ENCODE results near the gene PNKP.

DNA sequence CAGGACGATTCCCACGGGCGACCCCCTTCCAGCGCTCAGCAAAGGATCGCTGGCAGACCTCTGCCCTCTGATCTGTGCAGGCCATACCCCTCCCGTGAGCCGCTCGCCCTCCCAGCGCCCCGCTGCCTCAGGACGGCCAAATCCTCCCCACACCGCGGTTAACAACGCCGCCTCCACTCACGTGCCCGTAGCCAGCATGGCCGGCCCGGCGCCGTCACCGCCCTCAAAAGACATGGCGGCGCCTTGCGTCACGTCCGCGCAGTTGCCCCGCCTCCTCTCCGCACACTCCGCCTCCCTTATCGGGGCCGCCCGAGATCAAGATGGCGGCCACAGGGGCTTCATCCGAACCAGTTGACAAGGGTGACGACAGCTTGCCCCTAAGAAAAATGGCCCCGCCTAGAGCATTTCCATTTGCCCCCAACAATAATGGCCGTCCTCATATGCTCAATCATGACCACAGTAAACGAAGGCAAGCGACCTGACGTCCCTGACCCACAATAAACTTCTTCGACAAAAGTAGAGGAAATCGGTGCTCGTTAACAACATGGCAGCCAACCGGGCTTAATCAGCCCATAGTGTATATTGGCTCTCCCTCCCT lies 9.1 kb upstream of the PNKP start:
- TF ChIP-seq ARNT (IDR thresholded peaks at IDR 0.05) (no peak), LEF1 (IDR thresholded peaks at IDR 0.05; ENCODE audit: borderline replicate concordance) (no peak), FOXK2 (IDR thresholded peaks at IDR 0.05) (no peak), SP1 (IDR thresholded peaks at IDR 0.05) (no peak), TARDBP (IDR thresholded peaks at IDR 0.05) (no peak), BHLHE40 (IDR thresholded peaks at IDR 0.05; ENCODE audit: borderline replicate concordance) (no peak), NFRKB (IDR thresholded peaks at IDR 0.05) (no peak), FOXA1 (IDR thresholded peaks at IDR 0.05) (no peak), HDGF (IDR thresholded peaks at IDR 0.05; ENCODE audit: borderline replicate concordance) (no peak), CTBP1 (IDR thresholded peaks at IDR 0.05; ENCODE audit: borderline replicate concordance) (no peak), SUZ12 (IDR thresholded peaks at IDR 0.05) (no peak), L3MBTL2 (conservative IDR thresholded peaks at IDR 0.05) (peak; percentile 64), FOXM1 (IDR thresholded peaks at IDR 0.05; ENCODE audit: borderline replicate concordance) (no peak)
- TF ChIP-seq, protein P1, sequence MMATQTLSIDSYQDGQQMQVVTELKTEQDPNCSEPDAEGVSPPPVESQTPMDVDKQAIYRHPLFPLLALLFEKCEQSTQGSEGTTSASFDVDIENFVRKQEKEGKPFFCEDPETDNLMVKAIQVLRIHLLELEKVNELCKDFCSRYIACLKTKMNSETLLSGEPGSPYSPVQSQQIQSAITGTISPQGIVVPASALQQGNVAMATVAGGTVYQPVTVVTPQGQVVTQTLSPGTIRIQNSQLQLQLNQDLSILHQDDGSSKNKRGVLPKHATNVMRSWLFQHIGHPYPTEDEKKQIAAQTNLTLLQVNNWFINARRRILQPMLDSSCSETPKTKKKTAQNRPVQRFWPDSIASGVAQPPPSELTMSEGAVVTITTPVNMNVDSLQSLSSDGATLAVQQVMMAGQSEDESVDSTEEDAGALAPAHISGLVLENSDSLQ (IDR thresholded peaks at IDR 0.05), result peak; percentile 68

Measured in HEK293T (cell line).